HEK293T (cell line): ENCODE results near the gene PRKAG2.

Experiments
- ARNT ChIP-seq: fragments of 450-650 bp; IDR thresholded peaks from 2 replicates; pipeline ENCODE4 v1.6.1; 2017; ENCODE audit warnings: mild to moderate bottlenecking
- BHLHE40 ChIP-seq: fragments of 450-650 bp; IDR thresholded peaks from 2 replicates; pipeline ENCODE4 v1.6.1; 2016; ENCODE audit warnings: mild to moderate bottlenecking, moderate library complexity, borderline replicate concordance
- CTBP1 ChIP-seq: fragments of 450-650 bp; IDR thresholded peaks from 2 replicates; pipeline ENCODE4 v1.6.1; 2016; ENCODE audit warnings: borderline replicate concordance
- ELF4 ChIP-seq: fragments of 450-650 bp; IDR thresholded peaks from 2 replicates; pipeline ENCODE4 v1.6.1; 2017; ENCODE audit warnings: antibody characterized with exemption
- FOXA1 ChIP-seq: fragments of 450-650 bp; IDR thresholded peaks from 2 replicates; pipeline ENCODE4 v1.6.1; 2016; ENCODE audit warnings: mild to moderate bottlenecking
- FOXK2 ChIP-seq: fragments of 450-650 bp; IDR thresholded peaks from 2 replicates; pipeline ENCODE4 v1.6.1; 2016; ENCODE audit warnings: mild to moderate bottlenecking
- FOXM1 ChIP-seq: fragments of 450-650 bp; IDR thresholded peaks from 2 replicates; pipeline ENCODE4 v1.6.1; 2017; ENCODE audit warnings: mild to moderate bottlenecking, borderline replicate concordance
- HDGF ChIP-seq: fragments of 450-650 bp; IDR thresholded peaks from 2 replicates; pipeline ENCODE4 v1.6.1; 2017; ENCODE audit warnings: antibody characterized with exemption, borderline replicate concordance
- L3MBTL2 ChIP-seq: fragments of 450-650 bp; conservative IDR thresholded peaks from 2 replicates; pipeline ENCODE4 v1.6.1; 2016; ENCODE audit warnings: mild to moderate bottlenecking
- NFRKB ChIP-seq: fragments of 450-650 bp; IDR thresholded peaks from 2 replicates; pipeline ENCODE4 v1.6.1; 2016; ENCODE audit warnings: mild to moderate bottlenecking, moderate library complexity
- SP1 ChIP-seq: fragments of 450-650 bp; IDR thresholded peaks from 2 replicates; pipeline ENCODE4 v1.6.1; 2017
- SUZ12 ChIP-seq: fragments of 450-650 bp; IDR thresholded peaks from 2 replicates; pipeline ENCODE4 v1.6.1; 2016; ENCODE audit warnings: mild to moderate bottlenecking
- TARDBP ChIP-seq: fragments of 450-650 bp; IDR thresholded peaks from 2 replicates; pipeline ENCODE4 v1.6.1; 2016
- TF ChIP-seq, protein P1 (sequence below): fragments of 450-650 bp; IDR thresholded peaks from 2 replicates; pipeline ENCODE4 v1.6.1; 2016

DNA sequence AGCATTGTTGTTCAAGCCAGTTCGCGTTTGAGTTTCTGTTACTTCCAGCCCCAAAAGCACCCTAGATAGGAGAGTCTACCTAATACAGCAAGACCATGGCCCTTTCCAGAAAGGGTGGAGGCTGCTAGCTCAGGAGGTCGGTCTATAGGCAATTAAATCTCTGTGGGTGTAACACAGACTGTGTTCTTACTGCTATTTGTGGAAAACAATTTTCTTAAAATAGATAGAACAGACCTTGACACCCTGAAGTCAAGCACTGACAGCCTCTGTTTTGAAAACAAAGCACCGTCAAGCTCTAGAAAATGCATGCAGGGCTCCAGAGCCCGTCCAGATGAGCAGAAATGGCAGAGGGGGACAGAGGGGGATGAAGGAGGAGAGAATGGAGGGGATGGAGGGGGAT is 156.6 kb downstream of the PRKAG2 start:
- TF ChIP-seq ELF4 (no peak), FOXK2 (no peak), FOXA1 (no peak), SUZ12 (no peak), TARDBP (no peak), SP1 (no peak), BHLHE40 (no peak), HDGF (no peak), L3MBTL2 (no peak), FOXM1 (no peak), CTBP1 (no peak), NFRKB (no peak), ARNT (no peak)
- TF ChIP-seq, protein P1, sequence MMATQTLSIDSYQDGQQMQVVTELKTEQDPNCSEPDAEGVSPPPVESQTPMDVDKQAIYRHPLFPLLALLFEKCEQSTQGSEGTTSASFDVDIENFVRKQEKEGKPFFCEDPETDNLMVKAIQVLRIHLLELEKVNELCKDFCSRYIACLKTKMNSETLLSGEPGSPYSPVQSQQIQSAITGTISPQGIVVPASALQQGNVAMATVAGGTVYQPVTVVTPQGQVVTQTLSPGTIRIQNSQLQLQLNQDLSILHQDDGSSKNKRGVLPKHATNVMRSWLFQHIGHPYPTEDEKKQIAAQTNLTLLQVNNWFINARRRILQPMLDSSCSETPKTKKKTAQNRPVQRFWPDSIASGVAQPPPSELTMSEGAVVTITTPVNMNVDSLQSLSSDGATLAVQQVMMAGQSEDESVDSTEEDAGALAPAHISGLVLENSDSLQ = no peak
